Thyroid gland (tissue), 4 donors: ENCODE results near the gene TAOK3. TPM values are rescaled to one million over a fixed set of nuclear protein-coding genes. Genes with fewer than 3 reads are reported as not detected.

Experiments
- DNase-seq, 2 donors: peaks; one replicate each; pipeline ENCODE4 v3.0.0-alpha.2; 2019
- H3K27ac ChIP-seq, 3 donors: fragments of 200-600 bp; sonication (generic); 1 replicate in 2 of 3; 2 replicates in 1 of 3; pipeline ENCODE4 v1.5.1; 2016 to 2019; ENCODE audit warnings: mild to moderate bottlenecking in 1 of 3, moderate library complexity in 1 of 3
- H3K27me3 ChIP-seq: fragments of 200-600 bp; sonication (generic); one replicate; pipeline ENCODE4 v1.5.1; 2019
- H3K36me3 ChIP-seq, 2 donors: fragments of 200-600 bp; sonication (generic); one replicate each; pipeline ENCODE4 v1.5.1; 2016 to 2019
- H3K4me1 ChIP-seq, 2 donors: fragments of 200-600 bp; sonication (generic); one replicate each; pipeline ENCODE4 v1.5.1; 2017 to 2019
- H3K4me3 ChIP-seq, 3 donors: fragments of 200-600 bp; sonication (generic); replicated peaks in 1 of 3; 1 replicate in 2 of 3; 2 replicates in 1 of 3; pipeline ENCODE4 v1.5.1; 2016; ENCODE audit warnings: mild to moderate bottlenecking in 1 of 3
- H3K9me3 ChIP-seq: fragments of 200-600 bp; sonication (generic); one replicate; pipeline ENCODE4 v1.5.1; 2017
- CTCF ChIP-seq, 6 experiments: fragments of 200-600 bp in 3 of 6; fragments of 450-650 bp in 3 of 6; sonication (generic) in 3 of 6; IDR thresholded peaks; one replicate each; pipeline ENCODE4 v1.5.1; 2016 to 2019; ENCODE audit warnings: antibody characterized with exemption in 6 of 6, mild to moderate bottlenecking in 2 of 6, inconsistent platforms in 1 of 6, moderate library complexity in 1 of 6
- POLR2A ChIP-seq, 2 donors: fragments of 450-650 bp; IDR thresholded peaks; one replicate each; pipeline ENCODE4 v1.6.1; 2017; ENCODE audit warnings: antibody characterized with exemption in 2 of 2, mild to moderate bottlenecking in 2 of 2, moderate library complexity in 1 of 2
- WGBS, 2 donors: methylation state at CpG; one replicate each; pipeline ENCODE4 v1.1.5; 2017; 5-methylcytosine and 5-hydroxymethylcytosine counted together
- intact Hi-C: fragments of 100-400 bp; cut with DNase I; formaldehyde crosslinking; loops from one replicate; pipeline ENCODE4 v1.15.1; 2023
- total RNA-seq, 4 donors: library from RNA; depleted of rRNA; stranded (reverse); fragments of >200 nt; gene quantifications; one replicate each; pipeline ENCODE4 v1.2.3, GENCODE V29; 2016

TAOK3 gene
- total RNA-seq, 4 donors from 2014 or later = 38.4 to 65.3 (median 50.2) TPM

- no peak overlapping the region for H3K27ac ChIP-seq
- H3K27me3 ChIP-seq = no peaks in the 10 kb centered on the region
- no peak overlapping the region for H3K4me3 ChIP-seq
- TF ChIP-seq CTCF (IDR thresholded peaks at IDR 0.05) (no peak), POLR2A (IDR thresholded peaks at IDR 0.05) (no peak)
- no peak for DNase-seq
- peaks cover 62 to 78% of the 10 kb centered on the region in 2 donors for H3K36me3 ChIP-seq
- WGBS, 2 donors = 89 to 90% methylated on average over 7 of the region's 7 CpGs
- intact Hi-C loops = no loop called here
- no peaks in the 10 kb centered on the region for H3K9me3 ChIP-seq
- peaks cover 15 to 28% of the 10 kb centered on the region in 2 donors for H3K4me1 ChIP-seq
Measured at GRCh38 chr12:118145113-118145797, 227.5 kb downstream of the TAOK3 start.

GRCh38 chr12:118144499-118144898, 228.2 kb downstream of the TAOK3 start:
- Histone ChIP-seq H3K27me3 (no peaks in the 10 kb centered on the region), H3K9me3 (no peaks in the 10 kb centered on the region), H3K4me3 (no peak overlapping the region), H3K36me3 (peaks cover 65 to 79% of the 10 kb centered on the region in 2 donors), H3K27ac (peak overlapping the region in 1 of 3 donors; percentile 59), H3K4me1 (peaks cover 17 to 30% of the 10 kb centered on the region in 2 donors)
- intact Hi-C loops = no loop called here
- no peak for TF ChIP-seq CTCF (IDR thresholded peaks at IDR 0.05)
- no peak for TF ChIP-seq POLR2A (IDR thresholded peaks at IDR 0.05)
- DNase-seq = no peak
- 94 to 96% methylated on average over 8 to 13 of the region's 13 CpGs for WGBS, 2 donors

GRCh38 chr12:118140825-118141224, 231.9 kb downstream of the TAOK3 start:
- WGBS, 2 donors = 97 to 99% methylated on average over 8 of the region's 8 CpGs
- Histone ChIP-seq H3K4me1 (peaks cover 38 to 52% of the 10 kb centered on the region in 2 donors), H3K27ac (peak overlapping the region in 2 of 3 donors; percentile 46 to 99), H3K36me3 (peaks cover 52 to 54% of the 10 kb centered on the region in 2 donors), H3K4me3 (no peak overlapping the region), H3K27me3 (no peaks in the 10 kb centered on the region), H3K9me3 (no peaks in the 10 kb centered on the region)
- TF ChIP-seq CTCF (IDR thresholded peaks at IDR 0.05) (no peak), POLR2A (IDR thresholded peaks at IDR 0.05) (no peak)
- intact Hi-C loops = no loop called here
- DNase-seq = no peak

GRCh38 chr12:118137148-118137678, 235.5 kb downstream of the TAOK3 start:
- intact Hi-C loops = no loop called here
- Histone ChIP-seq H3K9me3 (no peaks in the 10 kb centered on the region), H3K27me3 (no peaks in the 10 kb centered on the region), H3K4me1 (peaks cover 54 to 59% of the 10 kb centered on the region in 2 donors), H3K4me3 (peak overlapping the region; percentile 96 to 99 (median 98)), H3K27ac (peak overlapping the region; percentile 99), H3K36me3 (peaks cover 24 to 26% of the 10 kb centered on the region in 2 donors)
- TF ChIP-seq CTCF (IDR thresholded peaks at IDR 0.05) (no peak), POLR2A (IDR thresholded peaks at IDR 0.05) (no peak)
- 66 to 70% methylated on average over 10 of the region's 10 CpGs for WGBS, 2 donors
- no peak for DNase-seq

- Histone ChIP-seq H3K36me3 (peaks cover 23% of the 10 kb centered on the region in 2 donors), H3K27me3 (no peaks in the 10 kb centered on the region), H3K27ac (peak overlapping the region; percentile 99), H3K4me3 (peak overlapping the region; percentile 96 to 99 (median 98)), H3K4me1 (peaks cover 56 to 57% of the 10 kb centered on the region in 2 donors), H3K9me3 (no peaks in the 10 kb centered on the region)
- TF ChIP-seq CTCF (IDR thresholded peaks at IDR 0.05) = no peak
- peak in 1 of 2 donors; percentile 12 for TF ChIP-seq POLR2A (IDR thresholded peaks at IDR 0.05)
- intact Hi-C loops = no loop called here
- WGBS, 2 donors = 0 to 1% methylated on average over 20 to 24 of the region's 29 CpGs
- peak; percentile 58 to 60 for DNase-seq
Measured at GRCh38 chr12:118136559-118137003, 236.1 kb downstream of the TAOK3 start.
